ENCODE results near the gene ZNF512.

Gene ZNF512

GRCh38 chr2:27638037-27638637 is 55.3 kb downstream of the ZNF512 start:
- no peak for DNase-seq

GRCh38 chr2:27638709-27639108 is 55.9 kb downstream of the ZNF512 start:
- DNase-seq = no peak

GRCh38 chr2:27640722-27641245 is 57.9 kb downstream of the ZNF512 start:
- no peak for DNase-seq

- no peak for DNase-seq
These were observed 62.4 kb downstream of the ZNF512 start for GRCh38 chr2:27645197-27645596.

- no peak for DNase-seq
These were observed 64.4 kb downstream of the ZNF512 start for GRCh38 chr2:27647289-27647688.

GRCh38 chr2:27647737-27648136 is 64.9 kb downstream of the ZNF512 start:
- no peak for DNase-seq

GRCh38 chr2:27651056-27651455 is 68.2 kb downstream of the ZNF512 start:
- no peak for DNase-seq

GRCh38 chr2:27652341-27652740 is 69.5 kb downstream of the ZNF512 start:
- DNase-seq = no peak

- no peak for DNase-seq
These were observed 69.9 kb downstream of the ZNF512 start for GRCh38 chr2:27652790-27653189.

- no peak for DNase-seq
These were observed 70.6 kb downstream of the ZNF512 start for GRCh38 chr2:27653397-27653796.

GRCh38 chr2:27655155-27655951 is 72.5 kb downstream of the ZNF512 start:
- no peak for DNase-seq

GRCh38 chr2:27661371-27661770 is 78.5 kb downstream of the ZNF512 start:
- no peak for DNase-seq

GRCh38 chr2:27663285-27664153 is 80.7 kb downstream of the ZNF512 start, which contains the start of the genes SLC4A1AP and SUPT7L:
Gene SLC4A1AP (plus strand): TSS chr2:27663889. CDS start chr2:27663915, 26 bp downstream.
Gene SUPT7L (minus strand): TSS chr2:27663614. CDS start chr2:27662192, 1,422 bp downstream.
- DNase-seq = peak; percentile 93 to 95 (median 95)

GRCh38 chr2:27664154-27664574 is 81.3 kb downstream of the ZNF512 start:
- DNase-seq = no peak

GRCh38 chr2:27664622-27665363 is 82.0 kb downstream of the ZNF512 start:
- no peak for DNase-seq

GRCh38 chr2:27667446-27667845 is 84.6 kb downstream of the ZNF512 start:
- no peak for DNase-seq

GRCh38 chr2:27671235-27671634 is 88.4 kb downstream of the ZNF512 start:
- no peak for DNase-seq

Data from NCI-H1417 (cell line).